HEK293 (cell line): ENCODE results near the gene HMGB1.

Experiments used
- CTCF ChIA-PET: fragments of 350-600 bp; formaldehyde crosslinking; extraction: SDS; loops from one replicate; lab custom pipeline; 2021; ENCODE audit warnings: antibody characterized with exemption; lab: Yijun Ruan, JAX
- POLR2A ChIA-PET: fragments of 300-600 bp; formaldehyde crosslinking; extraction: SDS; loops from one replicate; lab custom pipeline; 2020; ENCODE audit warnings: antibody characterized with exemption, inconsistent platforms; lab: Yijun Ruan, JAX
- H3K27ac ChIP-seq: fragments of 200-500 bp; sonication (Bioruptor generic); 2 replicates; pipeline ENCODE4 v1.5.1; 2014; ENCODE audit warnings: low read depth, low read length, control low read depth, inconsistent platforms; ENCODE audit errors: extremely low read depth
- H3K36me3 ChIP-seq, 2 experiments: fragments of 200-500 bp in 1 of 2; sonication (Bioruptor generic) in 1 of 2; 1 replicate in 1 of 2; 2 replicates in 1 of 2; pipeline ENCODE4 v1.5.1; 2014 to 2017; ENCODE audit warnings: inconsistent platforms in 2 of 2, low read length in 2 of 2; ENCODE audit not compliant: control insufficient read depth in 2 of 2, insufficient read depth in 1 of 2
- H3K4me1 ChIP-seq: fragments of 200-500 bp; sonication (Bioruptor generic); 2 replicates; pipeline ENCODE4 v1.5.1; 2014; ENCODE audit warnings: mild to moderate bottlenecking, low read length, inconsistent platforms; ENCODE audit not compliant: control insufficient read depth, insufficient read depth
- H3K4me3 ChIP-seq: 2 replicates; pipeline ENCODE4 v1.5.1; 2011; ENCODE audit warnings: low read depth, mild to moderate bottlenecking, control low read depth, low read length, moderate library complexity
- H3K9me3 ChIP-seq: fragments of 200-500 bp; sonication (Bioruptor generic); 2 replicates; pipeline ENCODE4 v1.5.1; 2014; ENCODE audit warnings: low read depth, low read length, inconsistent platforms; ENCODE audit not compliant: control insufficient read depth, insufficient read depth
- GLI2 ChIP-seq: fragments of 450-650 bp; formaldehyde crosslinking; IDR thresholded peaks from 2 replicates; pipeline ENCODE4; 2017; ENCODE audit warnings: missing biosample characterization, missing genetic modification characterization, low read depth, borderline replicate concordance
- IKZF3 ChIP-seq: fragments of 450-650 bp; IDR thresholded peaks from 2 replicates; pipeline ENCODE4 v1.5.0; 2018; ENCODE audit warnings: missing biosample characterization, mild to moderate bottlenecking, missing genetic modification characterization, moderate library complexity
- SCRT1 ChIP-seq: fragments of 450-650 bp; formaldehyde crosslinking; IDR thresholded peaks from 2 replicates; pipeline ENCODE4 v1.5.1; 2016; ENCODE audit warnings: missing biosample characterization, missing genetic modification characterization, borderline replicate concordance
- SCRT2 ChIP-seq: fragments of 450-650 bp; formaldehyde crosslinking; IDR thresholded peaks from 2 replicates; pipeline ENCODE4 v1.5.1; 2016; ENCODE audit warnings: missing biosample characterization, missing genetic modification characterization
- SP2 ChIP-seq: fragments of 450-650 bp; formaldehyde crosslinking; IDR thresholded peaks from 2 replicates; pipeline ENCODE4 v1.5.1; 2016; ENCODE audit warnings: missing biosample characterization, missing genetic modification characterization
- SP7 ChIP-seq: fragments of 450-650 bp; formaldehyde crosslinking; IDR thresholded peaks from 2 replicates; pipeline ENCODE4 v1.5.1; 2016; ENCODE audit warnings: missing biosample characterization, missing genetic modification characterization
- ZBTB17 ChIP-seq: fragments of 450-650 bp; formaldehyde crosslinking; IDR thresholded peaks from 2 replicates; pipeline ENCODE4 v1.5.1; 2016; ENCODE audit warnings: missing biosample characterization, missing genetic modification characterization
- ZBTB20 ChIP-seq: fragments of 450-650 bp; formaldehyde crosslinking; IDR thresholded peaks from 2 replicates; pipeline ENCODE4 v1.5.1; 2016; ENCODE audit warnings: missing biosample characterization, missing genetic modification characterization
- ZBTB21 ChIP-seq: fragments of 450-650 bp; formaldehyde crosslinking; IDR thresholded peaks from 2 replicates; pipeline ENCODE4 v1.5.1; 2017; ENCODE audit warnings: missing biosample characterization, missing genetic modification characterization
- ZBTB7A ChIP-seq: fragments of 450-650 bp; formaldehyde crosslinking; IDR thresholded peaks from 2 replicates; pipeline ENCODE4 v1.5.1; 2016; ENCODE audit warnings: low read depth, missing biosample characterization, missing genetic modification characterization
- ZBTB8A ChIP-seq: fragments of 450-650 bp; formaldehyde crosslinking; IDR thresholded peaks from 2 replicates; pipeline ENCODE4 v1.5.1; 2016; ENCODE audit warnings: missing biosample characterization, missing genetic modification characterization
- ZEB2 ChIP-seq: fragments of 450-650 bp; formaldehyde crosslinking; IDR thresholded peaks from 2 replicates; pipeline ENCODE4 v1.5.1; 2016; ENCODE audit warnings: missing biosample characterization, missing genetic modification characterization
- ZFHX2 ChIP-seq: fragments of 450-650 bp; formaldehyde crosslinking; conservative IDR thresholded peaks from 2 replicates; pipeline ENCODE4 v1.5.1; 2016; ENCODE audit warnings: missing biosample characterization, missing genetic modification characterization
- ZNF157 ChIP-seq: fragments of 450-650 bp; formaldehyde crosslinking; IDR thresholded peaks from 2 replicates; pipeline ENCODE4 v1.5.1; 2016; ENCODE audit warnings: missing biosample characterization, missing genetic modification characterization
- ZNF202 ChIP-seq: fragments of 450-650 bp; formaldehyde crosslinking; IDR thresholded peaks from 2 replicates; pipeline ENCODE4 v1.5.1; 2016; ENCODE audit warnings: missing biosample characterization, missing genetic modification characterization, borderline replicate concordance
- ZNF311 ChIP-seq: fragments of 450-650 bp; formaldehyde crosslinking; IDR thresholded peaks from 2 replicates; pipeline ENCODE4 v1.5.1; 2017; ENCODE audit warnings: missing biosample characterization, missing genetic modification characterization, borderline replicate concordance
- ZNF335 ChIP-seq: fragments of 450-650 bp; formaldehyde crosslinking; conservative IDR thresholded peaks from 2 replicates; pipeline ENCODE4 v1.5.1; 2016; ENCODE audit warnings: missing biosample characterization, missing genetic modification characterization
- ZNF660 ChIP-seq: fragments of 450-650 bp; IDR thresholded peaks from 2 replicates; pipeline ENCODE4 v1.5.1; 2018; ENCODE audit warnings: missing biosample characterization, mild to moderate bottlenecking, missing genetic modification characterization
- ZNF747 ChIP-seq: fragments of 450-650 bp; formaldehyde crosslinking; IDR thresholded peaks from 2 replicates; pipeline ENCODE4 v1.5.1; 2016; ENCODE audit warnings: missing biosample characterization, missing genetic modification characterization
- ZSCAN30 ChIP-seq: fragments of 450-650 bp; IDR thresholded peaks from 2 replicates; pipeline ENCODE4 v1.5.1; 2018; ENCODE audit warnings: missing biosample characterization, mild to moderate bottlenecking, missing genetic modification characterization, moderate library complexity
- TF ChIP-seq, protein P1 (sequence below): fragments of 450-650 bp; formaldehyde crosslinking; IDR thresholded peaks from 2 replicates; pipeline ENCODE4 v1.5.1; 2016; ENCODE audit warnings: missing biosample characterization, missing genetic modification characterization
- TF ChIP-seq, protein P2 (sequence below): IDR thresholded peaks from 2 replicates; pipeline ENCODE4 v1.6.1; 2011; ENCODE audit warnings: mild to moderate bottlenecking, low read depth, low read length, borderline replicate concordance
- TF ChIP-seq, protein P3 (sequence below): fragments of 450-650 bp; formaldehyde crosslinking; IDR thresholded peaks from 2 replicates; pipeline ENCODE4 v1.5.1; 2017; ENCODE audit warnings: missing biosample characterization, missing genetic modification characterization
- TF ChIP-seq, protein P4 (sequence below): fragments of 450-650 bp; formaldehyde crosslinking; optimal IDR thresholded peaks from 2 replicates; pipeline ENCODE3; 2016; ENCODE audit warnings: missing biosample characterization, mild to moderate bottlenecking, missing genetic modification characterization
- TF ChIP-seq, protein P5 (sequence below): sonication (generic); formaldehyde crosslinking; IDR thresholded peaks from 2 replicates; pipeline ENCODE4 v1.8.1; 2022; ENCODE audit warnings: mild to moderate bottlenecking, moderate library complexity, missing genetic modification reagents
- TF ChIP-seq, protein P6 (sequence below): fragments of 450-650 bp; formaldehyde crosslinking; IDR thresholded peaks from 2 replicates; pipeline ENCODE4 v1.5.1; 2016; ENCODE audit warnings: missing biosample characterization, missing genetic modification characterization

Gene HMGB1

DNA sequence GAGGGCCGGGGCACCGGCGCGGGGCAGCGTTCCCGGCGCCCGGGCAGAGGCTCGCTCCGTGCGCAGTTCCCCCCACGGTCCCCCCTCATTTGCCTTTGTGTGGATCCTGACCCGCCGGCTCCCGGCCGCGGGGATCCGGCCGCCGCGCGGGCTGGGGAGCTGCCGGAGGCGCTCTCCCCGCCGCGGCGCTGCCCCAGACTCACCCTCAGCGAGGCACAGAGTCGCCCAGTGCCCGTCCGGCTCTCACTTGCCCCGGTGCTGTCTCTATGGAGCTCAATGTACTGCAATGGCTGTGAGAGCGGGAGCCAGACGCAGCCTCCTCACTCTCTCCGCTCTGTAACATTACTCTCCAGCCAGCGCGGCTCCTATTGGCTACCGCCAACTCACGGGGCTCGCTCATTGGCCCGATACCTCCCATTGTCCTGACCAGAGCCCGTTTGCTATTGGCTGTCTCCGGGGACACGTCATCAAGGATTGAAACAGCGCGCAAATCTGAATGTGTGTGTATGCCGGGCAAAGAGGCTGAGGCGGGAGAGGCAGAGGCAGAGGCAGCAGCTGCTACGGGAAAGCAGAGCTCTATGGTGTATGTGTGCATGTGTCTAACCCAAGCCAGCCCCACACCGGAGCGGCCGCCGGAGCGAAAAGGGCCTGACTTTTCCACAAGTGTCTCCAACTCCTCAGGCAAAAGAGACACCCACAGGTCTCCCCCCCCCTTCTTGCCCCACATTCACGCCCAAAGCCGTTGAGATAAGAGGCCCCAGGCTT lies at the start of gene HMGB1:
Gene HMGB1, minus strand, starts transcription at position 344 of the 765 bp plus-strand sequence. CDS start 2,256 bp downstream, outside the sequence.
- H3K36me3 ChIP-seq = peaks cover 19 to 27% of the 10 kb centered on the region in 2 experiments; a peak in 2 of 3 replicates
- ChIA-PET POLR2A (interaction anchor here (0.5 to 3.0 kb wide), 13 partner anchors 13 to 572 kb away, joined by 3 to 21 read pairs (median 4); partner anchors contain the start of genes KATNAL1, UBE2L5 and USPL1), CTCF (interaction anchor here (0.9 kb wide), 1 partner anchor 118 kb away, joined by 3 read pairs; no protein-coding TSS in a partner anchor)
- no peaks in the 10 kb centered on the region for H3K9me3 ChIP-seq
- H3K4me3 ChIP-seq = peak within 1 kb of the TSS; percentile 46
- H3K4me1 ChIP-seq = peaks cover 6% of the 10 kb centered on the region; the same call in 1 of the 2 replicates
- peak within 1 kb of the TSS; percentile 95 for H3K27ac ChIP-seq
- TF ChIP-seq ZEB2 = peak; percentile 61
- TF ChIP-seq, protein P1, sequence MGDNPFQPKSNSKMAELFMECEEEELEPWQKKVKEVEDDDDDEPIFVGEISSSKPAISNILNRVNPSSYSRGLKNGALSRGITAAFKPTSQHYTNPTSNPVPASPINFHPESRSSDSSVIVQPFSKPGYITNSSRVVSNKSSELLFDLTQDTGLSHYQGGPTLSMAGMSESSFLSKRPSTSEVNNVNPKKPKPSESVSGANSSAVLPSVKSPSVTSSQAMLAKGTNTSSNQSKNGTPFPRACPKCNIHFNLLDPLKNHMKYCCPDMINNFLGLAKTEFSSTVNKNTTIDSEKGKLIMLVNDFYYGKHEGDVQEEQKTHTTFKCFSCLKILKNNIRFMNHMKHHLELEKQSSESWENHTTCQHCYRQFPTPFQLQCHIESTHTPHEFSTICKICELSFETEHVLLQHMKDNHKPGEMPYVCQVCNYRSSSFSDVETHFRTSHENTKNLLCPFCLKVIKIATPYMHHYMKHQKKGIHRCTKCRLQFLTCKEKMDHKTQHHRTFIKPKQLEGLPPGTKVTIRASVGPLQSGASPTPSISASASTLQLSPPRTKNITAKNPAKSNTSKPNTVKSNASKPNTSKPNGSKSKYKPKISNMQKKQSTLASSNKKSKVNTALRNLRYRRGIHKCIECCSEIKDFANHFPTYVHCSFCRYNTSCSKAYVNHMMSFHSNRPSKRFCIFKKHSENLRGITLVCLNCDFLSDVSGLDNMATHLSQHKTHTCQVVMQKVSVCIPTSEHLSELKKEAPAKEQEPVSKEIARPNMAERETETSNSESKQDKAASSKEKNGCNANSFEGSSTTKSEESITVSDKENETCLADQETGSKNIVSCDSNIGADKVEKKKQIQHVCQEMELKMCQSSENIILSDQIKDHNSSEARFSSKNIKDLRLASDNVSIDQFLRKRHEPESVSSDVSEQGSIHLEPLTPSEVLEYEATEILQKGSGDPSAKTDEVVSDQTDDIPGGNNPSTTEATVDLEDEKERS = no peak
- TF ChIP-seq ZBTB20 (tag by site-specific recombination) = peak; percentile 57; the same call in 1 of the 2 replicates
- TF ChIP-seq ZBTB21 (tag by site-specific recombination) = peak; percentile 70; the same call in 1 of the 2 replicates
- TF ChIP-seq IKZF3 (tag by site-specific recombination) = no peak
- TF ChIP-seq, protein P2, sequence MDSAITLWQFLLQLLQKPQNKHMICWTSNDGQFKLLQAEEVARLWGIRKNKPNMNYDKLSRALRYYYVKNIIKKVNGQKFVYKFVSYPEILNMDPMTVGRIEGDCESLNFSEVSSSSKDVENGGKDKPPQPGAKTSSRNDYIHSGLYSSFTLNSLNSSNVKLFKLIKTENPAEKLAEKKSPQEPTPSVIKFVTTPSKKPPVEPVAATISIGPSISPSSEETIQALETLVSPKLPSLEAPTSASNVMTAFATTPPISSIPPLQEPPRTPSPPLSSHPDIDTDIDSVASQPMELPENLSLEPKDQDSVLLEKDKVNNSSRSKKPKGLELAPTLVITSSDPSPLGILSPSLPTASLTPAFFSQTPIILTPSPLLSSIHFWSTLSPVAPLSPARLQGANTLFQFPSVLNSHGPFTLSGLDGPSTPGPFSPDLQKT = no peak
- peak; percentile 74 for TF ChIP-seq ZSCAN30
- no peak for TF ChIP-seq ZNF202
- 0 out of 2 replicates have a peak, but pooled peaks have one; percentile 40 for TF ChIP-seq SP7 (tag by site-specific recombination)
- TF ChIP-seq, protein P3, sequence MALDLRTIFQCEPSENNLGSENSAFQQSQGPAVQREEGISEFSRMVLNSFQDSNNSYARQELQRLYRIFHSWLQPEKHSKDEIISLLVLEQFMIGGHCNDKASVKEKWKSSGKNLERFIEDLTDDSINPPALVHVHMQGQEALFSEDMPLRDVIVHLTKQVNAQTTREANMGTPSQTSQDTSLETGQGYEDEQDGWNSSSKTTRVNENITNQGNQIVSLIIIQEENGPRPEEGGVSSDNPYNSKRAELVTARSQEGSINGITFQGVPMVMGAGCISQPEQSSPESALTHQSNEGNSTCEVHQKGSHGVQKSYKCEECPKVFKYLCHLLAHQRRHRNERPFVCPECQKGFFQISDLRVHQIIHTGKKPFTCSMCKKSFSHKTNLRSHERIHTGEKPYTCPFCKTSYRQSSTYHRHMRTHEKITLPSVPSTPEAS (tag by site-specific recombination) = peak; percentile 61; the same call in 1 of the 2 replicates
- TF ChIP-seq SP2 = peak; percentile 90
- TF ChIP-seq ZFHX2 = 0 out of 2 replicates have a peak, but pooled peaks have one; percentile 12
- TF ChIP-seq ZBTB8A (tag by site-specific recombination) = peak; percentile 82
- TF ChIP-seq ZBTB7A (tag by site-specific recombination) = no peak
- peak; percentile 86 for TF ChIP-seq ZNF335 (tag by site-specific recombination)
- TF ChIP-seq SCRT1 (tag by site-specific recombination) = peak; percentile 63; the same call in 1 of the 2 replicates
- TF ChIP-seq ZNF157 (tag by site-specific recombination) = no peak
- no peak for TF ChIP-seq ZNF311
- no peak for TF ChIP-seq GLI2
- TF ChIP-seq ZNF660 (tag by site-specific recombination) = peak; percentile 54; the same call in 1 of the 2 replicates
- TF ChIP-seq, protein P4, sequence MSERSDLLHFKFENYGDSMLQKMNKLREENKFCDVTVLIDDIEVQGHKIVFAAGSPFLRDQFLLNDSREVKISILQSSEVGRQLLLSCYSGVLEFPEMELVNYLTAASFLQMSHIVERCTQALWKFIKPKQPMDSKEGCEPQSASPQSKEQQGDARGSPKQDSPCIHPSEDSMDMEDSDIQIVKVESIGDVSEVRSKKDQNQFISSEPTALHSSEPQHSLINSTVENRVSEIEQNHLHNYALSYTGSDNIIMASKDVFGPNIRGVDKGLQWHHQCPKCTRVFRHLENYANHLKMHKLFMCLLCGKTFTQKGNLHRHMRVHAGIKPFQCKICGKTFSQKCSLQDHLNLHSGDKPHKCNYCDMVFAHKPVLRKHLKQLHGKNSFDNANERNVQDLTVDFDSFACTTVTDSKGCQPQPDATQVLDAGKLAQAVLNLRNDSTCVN (tag by site-specific recombination) = peak; percentile 30
- TF ChIP-seq ZNF747 (tag by site-specific recombination) = no peak
- TF ChIP-seq, protein P5, sequence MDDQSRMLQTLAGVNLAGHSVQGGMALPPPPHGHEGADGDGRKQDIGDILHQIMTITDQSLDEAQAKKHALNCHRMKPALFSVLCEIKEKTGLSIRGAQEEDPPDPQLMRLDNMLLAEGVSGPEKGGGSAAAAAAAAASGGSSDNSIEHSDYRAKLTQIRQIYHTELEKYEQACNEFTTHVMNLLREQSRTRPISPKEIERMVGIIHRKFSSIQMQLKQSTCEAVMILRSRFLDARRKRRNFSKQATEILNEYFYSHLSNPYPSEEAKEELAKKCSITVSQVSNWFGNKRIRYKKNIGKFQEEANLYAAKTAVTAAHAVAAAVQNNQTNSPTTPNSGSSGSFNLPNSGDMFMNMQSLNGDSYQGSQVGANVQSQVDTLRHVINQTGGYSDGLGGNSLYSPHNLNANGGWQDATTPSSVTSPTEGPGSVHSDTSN (CRISPR knock-in tag) = no peak
- TF ChIP-seq ZBTB17 (tag by site-specific recombination) = no peak
- TF ChIP-seq SCRT2 (tag by site-specific recombination) = peak; percentile 87
- TF ChIP-seq, protein P6, sequence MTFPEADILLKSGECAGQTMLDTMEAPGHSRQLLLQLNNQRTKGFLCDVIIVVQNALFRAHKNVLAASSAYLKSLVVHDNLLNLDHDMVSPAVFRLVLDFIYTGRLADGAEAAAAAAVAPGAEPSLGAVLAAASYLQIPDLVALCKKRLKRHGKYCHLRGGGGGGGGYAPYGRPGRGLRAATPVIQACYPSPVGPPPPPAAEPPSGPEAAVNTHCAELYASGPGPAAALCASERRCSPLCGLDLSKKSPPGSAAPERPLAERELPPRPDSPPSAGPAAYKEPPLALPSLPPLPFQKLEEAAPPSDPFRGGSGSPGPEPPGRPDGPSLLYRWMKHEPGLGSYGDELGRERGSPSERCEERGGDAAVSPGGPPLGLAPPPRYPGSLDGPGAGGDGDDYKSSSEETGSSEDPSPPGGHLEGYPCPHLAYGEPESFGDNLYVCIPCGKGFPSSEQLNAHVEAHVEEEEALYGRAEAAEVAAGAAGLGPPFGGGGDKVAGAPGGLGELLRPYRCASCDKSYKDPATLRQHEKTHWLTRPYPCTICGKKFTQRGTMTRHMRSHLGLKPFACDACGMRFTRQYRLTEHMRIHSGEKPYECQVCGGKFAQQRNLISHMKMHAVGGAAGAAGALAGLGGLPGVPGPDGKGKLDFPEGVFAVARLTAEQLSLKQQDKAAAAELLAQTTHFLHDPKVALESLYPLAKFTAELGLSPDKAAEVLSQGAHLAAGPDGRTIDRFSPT = no peak; the same call in 1 of the 2 replicates
